ENCODE data around the gene COPS9. TPM values are rescaled to one million over a fixed set of nuclear protein-coding genes. Genes with fewer than 3 reads are reported as not detected.

The COPS9 gene
- total and polyA plus RNA-seq, 10 of the 15 experiments (the other 5 are each of a cell fraction or from before 2014, with no cell fraction given), result 80.8 to 419 (median 213) TPM

GRCh38 chr2:240170354-240170735 is 34.2 kb upstream of the COPS9 start:
- H4K20me1 ChIP-seq (ENCODE audit: control insufficient read depth, insufficient read depth), result no peaks in the 10 kb centered on the region
- FAIRE-seq, result no peak
- ATAC-seq, result no peak
- H3K27ac ChIP-seq (ENCODE audit: control insufficient read depth, insufficient read depth), result no peak overlapping the region
- no peaks in the 10 kb centered on the region for H3K4me1 ChIP-seq (ENCODE audit: control insufficient read depth, insufficient read depth, low read length)
- 30% methylated on average over 6 of the region's 6 CpGs for WGBS (ENCODE audit: insufficient coverage, insufficient replicate concordance, low lambda C conversion rate, missing lambda C conversion rate)
- H3K4me3 ChIP-seq, result no peak overlapping the region
- ChIA-PET SMC1A (ENCODE audit: uncharacterized antibody, unreplicated experiment) (no interaction called here), CTCF (no interaction called here), RAD21 (ENCODE audit: unreplicated experiment) (no interaction called here), POLR2A (no interaction called here)
- no peak overlapping the region for H3K4me2 ChIP-seq (ENCODE audit: control insufficient read depth, insufficient read depth)
- H3K27me3 ChIP-seq (replicated peaks in 1 of 2; ENCODE audit: control insufficient read depth in 2 of 2, insufficient read depth in 2 of 2, low read length in 1 of 2), result no peaks in the 10 kb centered on the region; a peak in 1 of 4 replicates
- no peaks in the 10 kb centered on the region for H3K36me3 ChIP-seq (ENCODE audit: control insufficient read depth in 2 of 2, insufficient read depth in 2 of 2, low read length in 1 of 2)
- no peaks in the 10 kb centered on the region for H3K79me2 ChIP-seq (ENCODE audit: control insufficient read depth, insufficient read depth, low read length)
- in situ Hi-C loops (cut with MboI), result no loop called here
- H2AFZ ChIP-seq (ENCODE audit: control insufficient read depth, low read depth, low read length), result no peak overlapping the region
- no TSS peak for BruUV-seq (replicated peaks)
- DNase-seq (ENCODE audit: low read depth, low spot score), result no peak
- H3K9ac ChIP-seq (ENCODE audit: control insufficient read depth, insufficient read depth, low read length), result no peak overlapping the region
- H3K9me3 ChIP-seq (replicated peaks; ENCODE audit: control insufficient read depth, insufficient read depth, low read length), result no peaks in the 10 kb centered on the region; the same call in 2 of the 3 replicates
- intact Hi-C loops (cut with micrococcal nuclease; ENCODE audit: unreplicated experiment), result no loop called here
- TF ChIP-seq SIN3A (IDR thresholded peaks at IDR 0.05; ENCODE audit: low read depth, low read length), result no peak
- no peak for TF ChIP-seq CUX1 (IDR thresholded peaks at IDR 0.05; ENCODE audit: insufficient replicate concordance, low read depth, low read length)
- no peak for TF ChIP-seq SKIL (IDR thresholded peaks at IDR 0.05; ENCODE audit: low read depth, poor library complexity, severe bottlenecking)
- no peak for TF ChIP-seq HSF1 (IDR thresholded peaks at IDR 0.05; ENCODE audit: low read depth, low read length)
- TF ChIP-seq CBX5 (IDR thresholded peaks at IDR 0.05; ENCODE audit: low read depth), result no peak
- no peak for TF ChIP-seq ASH2L (IDR thresholded peaks at IDR 0.05; ENCODE audit: borderline replicate concordance, low read depth)
- TF ChIP-seq BACH1 (IDR thresholded peaks at IDR 0.05; ENCODE audit: borderline replicate concordance), result no peak
- TF ChIP-seq MYC (IDR thresholded peaks at IDR 0.05; ENCODE audit: insufficient read depth, insufficient read length, insufficient replicate concordance, low read length, severe bottlenecking), result no peak
- no peak for TF ChIP-seq NFIC (IDR thresholded peaks at IDR 0.05; ENCODE audit: low read depth, low read length)
- TF ChIP-seq SREBF1 (IDR thresholded peaks at IDR 0.05; ENCODE audit: low read length), result no peak
- no peak for TF ChIP-seq NFYA (IDR thresholded peaks at IDR 0.05; ENCODE audit: borderline replicate concordance, low read depth, low read length)
- no peak for TF ChIP-seq HCFC1 (IDR thresholded peaks at IDR 0.05; ENCODE audit: low read length)
- TF ChIP-seq TCF12 (IDR thresholded peaks at IDR 0.05; ENCODE audit: low read depth, low read length), result no peak
